SK-N-MC (cell line): Measurements from ENCODE around the gene POLR2J.

Experiments
- EZH2 ChIP-seq: fragments of 200-600 bp; sonication (generic); IDR thresholded peaks from one replicate; pipeline ENCODE4 v1.6.1; 2017; ENCODE audit warnings: antibody characterized with exemption
- FOXP2 ChIP-seq: optimal IDR thresholded peaks from 2 replicates; pipeline ENCODE3; 2011; ENCODE audit warnings: mild to moderate bottlenecking, moderate library complexity; ENCODE audit not compliant: insufficient read depth; ENCODE audit errors: extremely low read length, control extremely low read depth
- POLR2AphosphoS5 ChIP-seq: IDR thresholded peaks from 2 replicates; pipeline ENCODE4 v1.6.1; 2012; ENCODE audit warnings: mild to moderate bottlenecking, low read depth, low read length, borderline replicate concordance

GRCh38 chr7:102464577-102465280 lies 14.0 kb downstream of the POLR2J start, which contains the start of the genes ALKBH4 and LRWD1:
- TF ChIP-seq EZH2 (no peak), POLR2AphosphoS5 (peak; percentile 92), FOXP2 (peak; percentile 54)
